ENCODE data around the gene POMGNT1.

POMGNT1 gene

DNA sequence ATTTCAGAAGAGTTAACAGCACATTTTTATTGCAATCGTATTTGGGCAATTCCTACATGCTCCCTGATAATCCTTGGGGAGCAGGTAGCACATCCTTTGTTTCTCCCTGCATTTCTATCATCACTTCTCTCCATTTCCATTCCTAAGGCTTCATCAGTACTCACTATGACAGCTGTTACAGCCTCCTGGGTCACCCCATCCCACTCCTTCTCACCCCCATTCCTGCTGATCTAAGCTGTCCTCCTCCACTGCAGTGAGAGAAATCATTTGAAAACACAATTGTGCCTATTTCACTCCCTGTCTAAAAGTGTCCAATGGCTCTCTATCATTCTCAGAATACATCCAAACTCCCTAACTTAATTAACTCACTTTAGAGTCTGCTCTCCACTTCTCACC lies 40.3 kb downstream of the POMGNT1 start:
- DNase-seq (ENCODE audit: low read depth), result no peak

- no peak for DNase-seq (ENCODE audit: low read depth)
Observed at GRCh38 chr1:46153732-46154131, 44.5 kb downstream of the POMGNT1 start.

- no peak for DNase-seq (ENCODE audit: low read depth)
Observed at GRCh38 chr1:46153228-46153627, 45.0 kb downstream of the POMGNT1 start.

DNA sequence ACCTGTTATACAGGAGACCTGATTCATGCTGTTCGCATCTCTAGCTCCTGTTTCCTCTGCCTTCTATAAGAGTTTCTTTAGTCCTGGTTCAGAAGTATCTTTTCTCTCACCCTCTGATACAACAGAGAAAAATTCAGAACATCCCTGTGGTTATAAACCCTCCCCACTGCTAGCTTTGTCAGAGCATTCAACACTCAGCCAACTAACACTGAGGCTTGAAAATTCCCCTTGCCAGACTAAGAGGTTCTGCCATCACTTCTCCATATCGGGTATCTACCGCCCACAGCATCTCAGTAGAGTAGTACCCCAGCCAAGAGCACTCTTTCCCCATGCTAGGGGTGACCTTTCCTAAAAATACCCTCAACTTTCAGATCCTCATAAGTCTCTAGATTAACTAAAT lies 46.2 kb downstream of the POMGNT1 start:
- DNase-seq (ENCODE audit: low read depth), result no peak

GRCh38 chr1:46150085-46150484 lies 48.1 kb downstream of the POMGNT1 start:
- no peak for DNase-seq (ENCODE audit: low read depth)

- DNase-seq (ENCODE audit: low read depth), result no peak
Observed at GRCh38 chr1:46148318-46148717, 49.9 kb downstream of the POMGNT1 start.
